HCT116 (cell line): ENCODE results near the gene GPATCH2L. TPM values are rescaled to one million over a fixed set of nuclear protein-coding genes. Genes with fewer than 3 reads are reported as not detected.

ENCODE experiments used
- ATAC-seq: fragments of 200-7000 bp; cut with Tn5 transposase; 2 replicates; pipeline ENCODE4 v1.9.1; 2020; ENCODE audit warnings: mild to moderate bottlenecking, moderate library complexity
- BruUV-seq: library from RNA; stranded (reverse); fragments of 400-500 nt; replicated peaks from 2 replicates; lab custom pipeline; 2021; lab: Mats Ljungman, UMichigan
- CTCF ChIA-PET: fragments of 300-600 bp; sonication (Branson Sonifier 250); formaldehyde crosslinking; loops from one replicate; lab custom pipeline; 2021; ENCODE audit warnings: antibody characterized with exemption; lab: Charles Lee
- POLR2A ChIA-PET: fragments of 300-600, 350-600 bp; sonication (Branson Sonifier 250); formaldehyde crosslinking; loops from one replicate; lab custom pipeline; 2021; ENCODE audit warnings: antibody characterized with exemption; lab: Charles Lee
- RAD21 ChIA-PET, 2 experiments: fragments of 300-600 bp; sonication (Branson Sonifier 250); formaldehyde crosslinking; loops; one replicate each; lab custom pipeline; 2023; ENCODE audit warnings: low total read pairs in 2 of 2; ENCODE audit not compliant: uncharacterized antibody in 2 of 2, unreplicated experiment in 2 of 2, low non-redundant PET in 1 of 2; lab: Charles Lee
- DNase-seq: peaks from one replicate; pipeline ENCODE4 v3.0.0-alpha.2; 2010; ENCODE audit warnings: low read depth, low spot score
- H2AFZ ChIP-seq: fragments of 200-600 bp; shearing (Covaris generic), sonication (generic); 2 replicates; pipeline ENCODE4 v1.6.1; 2017; ENCODE audit warnings: low read depth, mixed run types, mixed read lengths, antibody characterized with exemption, low read length; ENCODE audit not compliant: poor library complexity, severe bottlenecking
- H3K27ac ChIP-seq: 2 replicates; pipeline ENCODE4 v1.5.1; 2012; ENCODE audit warnings: low read depth, low read length
- H3K27me3 ChIP-seq: fragments of 200-600 bp; sonication (generic); 2 replicates; pipeline ENCODE4 v1.6.1; 2016; ENCODE audit warnings: mixed run types, low read length, mixed read lengths; ENCODE audit not compliant: insufficient read depth
- H3K36me3 ChIP-seq, 2 experiments: fragments of 200-500 bp in 1 of 2; fragments of 200-600 bp in 1 of 2; sonication (Bioruptor generic) in 1 of 2; sonication (generic) in 1 of 2; 2 replicates each; pipeline versions ENCODE4 v1.5.1 to v1.6.1; 2014 to 2016; ENCODE audit warnings: low read length in 2 of 2, inconsistent platforms in 1 of 2, mixed read lengths in 1 of 2, mixed run types in 1 of 2; ENCODE audit not compliant: insufficient read depth in 2 of 2, control insufficient read depth in 1 of 2
- H3K4me1 ChIP-seq, 2 experiments: fragments of 200-600 bp in 1 of 2; sonication (generic) in 1 of 2; 2 replicates each; pipeline versions ENCODE4 v1.5.1 to v1.6.1; 2012 to 2017; ENCODE audit warnings: low read length in 2 of 2, inconsistent platforms in 1 of 2, mild to moderate bottlenecking in 1 of 2, mixed read lengths in 1 of 2, mixed run types in 1 of 2, moderate library complexity in 1 of 2; ENCODE audit not compliant: insufficient read depth in 2 of 2, control insufficient read depth in 1 of 2
- H3K4me2 ChIP-seq: fragments of 200-600 bp; sonication (generic); 2 replicates; pipeline ENCODE4 v1.6.1; 2017; ENCODE audit warnings: mixed run types, low read length, mixed read lengths
- H3K4me3 ChIP-seq, 2 experiments: fragments of 200-600 bp in 1 of 2; sonication (generic) in 1 of 2; replicated peaks in 1 of 2; 2 replicates each; pipeline ENCODE4 v1.5.1; 2011 to 2016; ENCODE audit warnings: low read length in 2 of 2, control low read depth in 1 of 2, low read depth in 1 of 2, mild to moderate bottlenecking in 1 of 2, mixed read lengths in 1 of 2, mixed run types in 1 of 2
- H3K79me2 ChIP-seq: fragments of 200-600 bp; sonication (generic); 2 replicates; pipeline ENCODE4 v1.6.1; 2017; ENCODE audit warnings: mild to moderate bottlenecking, mixed run types, low read length, moderate library complexity, mixed read lengths; ENCODE audit not compliant: insufficient read depth
- H3K9ac ChIP-seq: fragments of 200-600 bp; sonication (generic); 2 replicates; pipeline ENCODE4 v1.6.1; 2016; ENCODE audit warnings: low read length, mixed read lengths
- H3K9me2 ChIP-seq: fragments of 200-600 bp; sonication (generic), shearing (Covaris generic); 2 replicates; pipeline ENCODE4 v1.6.1; 2017; ENCODE audit warnings: mixed run types, mild to moderate bottlenecking, moderate library complexity; ENCODE audit not compliant: insufficient read depth
- H3K9me3 ChIP-seq, 2 experiments: fragments of 200-500 bp in 1 of 2; fragments of 200-600 bp in 1 of 2; sonication (Bioruptor generic) in 1 of 2; sonication (generic) in 1 of 2; 2 replicates each; pipeline ENCODE4 v1.6.1; 2014 to 2017; ENCODE audit warnings: low read length in 2 of 2, mixed read lengths in 2 of 2, inconsistent platforms in 1 of 2, low read depth in 1 of 2, mild to moderate bottlenecking in 1 of 2, mixed run types in 1 of 2, moderate library complexity in 1 of 2; ENCODE audit not compliant: control insufficient read depth in 1 of 2, insufficient read depth in 1 of 2
- H4K20me1 ChIP-seq: fragments of 200-600 bp; sonication (generic), shearing (Covaris generic); 2 replicates; pipeline ENCODE4 v1.6.1; 2017; ENCODE audit warnings: mixed run types, mild to moderate bottlenecking, moderate library complexity; ENCODE audit not compliant: insufficient read depth
- CBX3 ChIP-seq: IDR thresholded peaks from 2 replicates; pipeline ENCODE4 v1.6.1; 2012; ENCODE audit warnings: low read depth
- CEBPB ChIP-seq: IDR thresholded peaks from 2 replicates; pipeline ENCODE4 v1.6.1; 2012; ENCODE audit warnings: low read depth
- ELF1 ChIP-seq: IDR thresholded peaks from 2 replicates; pipeline ENCODE4 v1.6.1; 2012; ENCODE audit warnings: low read depth, borderline replicate concordance
- EZH2 ChIP-seq: fragments of 200-600 bp; sonication (generic); IDR thresholded peaks from 2 replicates; pipeline ENCODE4 v1.6.1; 2017; ENCODE audit warnings: antibody characterized with exemption, mixed run types
- EZH2phosphoT487 ChIP-seq: fragments of 200-600 bp; IDR thresholded peaks from 2 replicates; pipeline ENCODE4 v1.6.1; 2018; ENCODE audit warnings: antibody characterized with exemption, borderline replicate concordance
- FOSL1 ChIP-seq: IDR thresholded peaks from 2 replicates; pipeline ENCODE4 v1.6.1; 2012; ENCODE audit warnings: low read depth
- JUND ChIP-seq: IDR thresholded peaks from 2 replicates; pipeline ENCODE4 v1.6.1; 2012
- RAD21 ChIP-seq: IDR thresholded peaks from 2 replicates; pipeline ENCODE4 v1.6.1; 2012; ENCODE audit warnings: low read depth, mild to moderate bottlenecking
- SP1 ChIP-seq: IDR thresholded peaks from 2 replicates; pipeline ENCODE4 v1.6.1; 2012; ENCODE audit warnings: low read depth
- SRF ChIP-seq: IDR thresholded peaks from 2 replicates; pipeline ENCODE4 v1.6.1; 2012; ENCODE audit warnings: low read depth
- ZFX ChIP-seq: fragments of 450-650 bp; IDR thresholded peaks from 2 replicates; pipeline ENCODE4 v1.6.1; 2017
- ZNF274 ChIP-seq: fragments of 200-500 bp; sonication (Bioruptor generic); IDR thresholded peaks from 2 replicates; pipeline ENCODE4 v1.6.1; 2014; ENCODE audit warnings: mild to moderate bottlenecking, low read depth, low read length, inconsistent platforms
- intact Hi-C: fragments of 100-400 bp; cut with micrococcal nuclease; formaldehyde crosslinking; loops from 2 replicates; pipeline ENCODE4 v1.10.0; 2022
- total RNA-seq: library from RNA; stranded (reverse); gene quantifications from one replicate; pipeline ENCODE4 v1.2.1, GENCODE V29; 2021; ENCODE audit not compliant: unreplicated experiment
- TF ChIP-seq, protein P1 (sequence below), 3 experiments: fragments of 200-600 bp in 1 of 3; sonication (generic) in 1 of 3; IDR thresholded peaks in 2 of 3; conservative IDR thresholded peaks in 1 of 3; 2 replicates each; pipeline ENCODE4 v1.5.1; 2012 to 2017; ENCODE audit warnings: low read depth in 2 of 3, low read length in 2 of 3, antibody characterized with exemption in 1 of 3, borderline replicate concordance in 1 of 3, control low read depth in 1 of 3, mild to moderate bottlenecking in 1 of 3, mixed read lengths in 1 of 3, mixed run types in 1 of 3, moderate library complexity in 1 of 3; ENCODE audit not compliant: insufficient read depth in 1 of 3
- TF ChIP-seq, protein P2 (sequence below): IDR thresholded peaks from 2 replicates; pipeline ENCODE4 v1.6.1; 2011; ENCODE audit warnings: mild to moderate bottlenecking, low read length, moderate library complexity; ENCODE audit not compliant: insufficient replicate concordance; ENCODE audit errors: extremely low read depth
- TF ChIP-seq, protein P3 (sequence below): IDR thresholded peaks from 2 replicates; pipeline ENCODE4 v1.6.1; 2012; ENCODE audit warnings: low read depth

Gene GPATCH2L
- total RNA-seq, 1 experiment from 2014 or later = 49.2 TPM

DNA sequence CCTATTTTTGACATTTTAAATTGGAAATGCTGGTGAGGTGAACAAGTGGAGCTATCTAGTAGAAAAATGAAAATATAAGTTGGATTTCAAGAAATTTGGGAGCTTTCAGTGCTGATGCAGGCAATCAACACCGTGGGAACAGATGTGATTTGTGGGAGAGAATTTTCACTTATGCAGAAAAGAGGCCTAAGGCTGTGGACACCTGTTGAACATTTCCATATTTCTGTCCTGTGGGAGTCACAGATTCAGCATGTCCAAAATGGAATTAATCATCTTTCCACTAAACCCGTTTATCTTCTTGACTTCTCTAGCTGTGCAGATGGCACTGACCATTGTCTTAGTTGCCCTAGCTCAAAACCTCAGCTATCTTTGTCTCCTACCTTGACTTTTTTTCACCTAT, 2.5 kb upstream of the GPATCH2L start:
- RAD21 ChIA-PET = no interaction called here
- DNase-seq = no peak
- Histone ChIP-seq H3K27me3 (no peaks in the 10 kb centered on the region; the same call in none of the 2 replicates), H2AFZ (no peak overlapping the region), H3K9me2 (no peaks in the 10 kb centered on the region), H3K27ac (no peak overlapping the region), H3K4me1 (peaks cover 7 to 13% of the 10 kb centered on the region in 2 experiments; a peak in 3 of 4 replicates), H3K4me2 (no peak overlapping the region), H3K36me3 (peaks cover under 1 to 2% of the 10 kb centered on the region in 2 experiments; a peak in 2 of 4 replicates), H3K9me3 (no peaks in the 10 kb centered on the region), H3K4me3 (no peak overlapping the region), H4K20me1 (no peaks in the 10 kb centered on the region), H3K79me2 (peaks cover 24% of the 10 kb centered on the region), H3K9ac (no peak overlapping the region)
- CTCF ChIA-PET = no interaction called here
- POLR2A ChIA-PET = no interaction called here
- TF ChIP-seq ZFX (no peak), JUND (no peak), EZH2phosphoT487 (no peak), SRF (no peak), EZH2 (no peak), RAD21 (no peak), FOSL1 (no peak), ELF1 (no peak), CBX3 (no peak), SP1 (no peak), ZNF274 (no peak), CEBPB (no peak)
- TF ChIP-seq, protein P1, sequence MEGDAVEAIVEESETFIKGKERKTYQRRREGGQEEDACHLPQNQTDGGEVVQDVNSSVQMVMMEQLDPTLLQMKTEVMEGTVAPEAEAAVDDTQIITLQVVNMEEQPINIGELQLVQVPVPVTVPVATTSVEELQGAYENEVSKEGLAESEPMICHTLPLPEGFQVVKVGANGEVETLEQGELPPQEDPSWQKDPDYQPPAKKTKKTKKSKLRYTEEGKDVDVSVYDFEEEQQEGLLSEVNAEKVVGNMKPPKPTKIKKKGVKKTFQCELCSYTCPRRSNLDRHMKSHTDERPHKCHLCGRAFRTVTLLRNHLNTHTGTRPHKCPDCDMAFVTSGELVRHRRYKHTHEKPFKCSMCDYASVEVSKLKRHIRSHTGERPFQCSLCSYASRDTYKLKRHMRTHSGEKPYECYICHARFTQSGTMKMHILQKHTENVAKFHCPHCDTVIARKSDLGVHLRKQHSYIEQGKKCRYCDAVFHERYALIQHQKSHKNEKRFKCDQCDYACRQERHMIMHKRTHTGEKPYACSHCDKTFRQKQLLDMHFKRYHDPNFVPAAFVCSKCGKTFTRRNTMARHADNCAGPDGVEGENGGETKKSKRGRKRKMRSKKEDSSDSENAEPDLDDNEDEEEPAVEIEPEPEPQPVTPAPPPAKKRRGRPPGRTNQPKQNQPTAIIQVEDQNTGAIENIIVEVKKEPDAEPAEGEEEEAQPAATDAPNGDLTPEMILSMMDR (IDR thresholded peaks at IDR 0.05 in 2 of 3, conservative IDR thresholded peaks at IDR 0.05 in 1 of 3; ENCODE audit: borderline replicate concordance in 1 of 3, insufficient read depth in 1 of 3, low read depth in 2 of 3, low read length in 2 of 3) = no peak
- TF ChIP-seq, protein P2, sequence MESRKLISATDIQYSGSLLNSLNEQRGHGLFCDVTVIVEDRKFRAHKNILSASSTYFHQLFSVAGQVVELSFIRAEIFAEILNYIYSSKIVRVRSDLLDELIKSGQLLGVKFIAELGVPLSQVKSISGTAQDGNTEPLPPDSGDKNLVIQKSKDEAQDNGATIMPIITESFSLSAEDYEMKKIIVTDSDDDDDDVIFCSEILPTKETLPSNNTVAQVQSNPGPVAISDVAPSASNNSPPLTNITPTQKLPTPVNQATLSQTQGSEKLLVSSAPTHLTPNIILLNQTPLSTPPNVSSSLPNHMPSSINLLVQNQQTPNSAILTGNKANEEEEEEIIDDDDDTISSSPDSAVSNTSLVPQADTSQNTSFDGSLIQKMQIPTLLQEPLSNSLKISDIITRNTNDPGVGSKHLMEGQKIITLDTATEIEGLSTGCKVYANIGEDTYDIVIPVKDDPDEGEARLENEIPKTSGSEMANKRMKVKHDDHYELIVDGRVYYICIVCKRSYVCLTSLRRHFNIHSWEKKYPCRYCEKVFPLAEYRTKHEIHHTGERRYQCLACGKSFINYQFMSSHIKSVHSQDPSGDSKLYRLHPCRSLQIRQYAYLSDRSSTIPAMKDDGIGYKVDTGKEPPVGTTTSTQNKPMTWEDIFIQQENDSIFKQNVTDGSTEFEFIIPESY = no peak
- TF ChIP-seq, protein P3, sequence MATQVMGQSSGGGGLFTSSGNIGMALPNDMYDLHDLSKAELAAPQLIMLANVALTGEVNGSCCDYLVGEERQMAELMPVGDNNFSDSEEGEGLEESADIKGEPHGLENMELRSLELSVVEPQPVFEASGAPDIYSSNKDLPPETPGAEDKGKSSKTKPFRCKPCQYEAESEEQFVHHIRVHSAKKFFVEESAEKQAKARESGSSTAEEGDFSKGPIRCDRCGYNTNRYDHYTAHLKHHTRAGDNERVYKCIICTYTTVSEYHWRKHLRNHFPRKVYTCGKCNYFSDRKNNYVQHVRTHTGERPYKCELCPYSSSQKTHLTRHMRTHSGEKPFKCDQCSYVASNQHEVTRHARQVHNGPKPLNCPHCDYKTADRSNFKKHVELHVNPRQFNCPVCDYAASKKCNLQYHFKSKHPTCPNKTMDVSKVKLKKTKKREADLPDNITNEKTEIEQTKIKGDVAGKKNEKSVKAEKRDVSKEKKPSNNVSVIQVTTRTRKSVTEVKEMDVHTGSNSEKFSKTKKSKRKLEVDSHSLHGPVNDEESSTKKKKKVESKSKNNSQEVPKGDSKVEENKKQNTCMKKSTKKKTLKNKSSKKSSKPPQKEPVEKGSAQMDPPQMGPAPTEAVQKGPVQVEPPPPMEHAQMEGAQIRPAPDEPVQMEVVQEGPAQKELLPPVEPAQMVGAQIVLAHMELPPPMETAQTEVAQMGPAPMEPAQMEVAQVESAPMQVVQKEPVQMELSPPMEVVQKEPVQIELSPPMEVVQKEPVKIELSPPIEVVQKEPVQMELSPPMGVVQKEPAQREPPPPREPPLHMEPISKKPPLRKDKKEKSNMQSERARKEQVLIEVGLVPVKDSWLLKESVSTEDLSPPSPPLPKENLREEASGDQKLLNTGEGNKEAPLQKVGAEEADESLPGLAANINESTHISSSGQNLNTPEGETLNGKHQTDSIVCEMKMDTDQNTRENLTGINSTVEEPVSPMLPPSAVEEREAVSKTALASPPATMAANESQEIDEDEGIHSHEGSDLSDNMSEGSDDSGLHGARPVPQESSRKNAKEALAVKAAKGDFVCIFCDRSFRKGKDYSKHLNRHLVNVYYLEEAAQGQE = no peak
- ATAC-seq = no peak
- BruUV-seq = no TSS peak
- intact Hi-C loops = no loop called here
